Keratinocyte (primary cell): Measurements from ENCODE around the gene GALNT2.

Experiments used
- CTCF ChIP-seq, 3 experiments: IDR thresholded peaks in 1 of 3; conservative IDR thresholded peaks in 1 of 3; optimal IDR thresholded peaks in 1 of 3; 2 replicates in 2 of 3; 3 replicates in 1 of 3; pipeline versions ENCODE3 to v1.5.1; 2011; ENCODE audit warnings: low read length in 3 of 3, mild to moderate bottlenecking in 3 of 3, moderate library complexity in 2 of 3, control low read depth in 1 of 3, inconsistent platforms in 1 of 3; ENCODE audit not compliant: insufficient read depth in 2 of 3; ENCODE audit errors: extremely low read depth in 1 of 3
- EZH2 ChIP-seq: IDR thresholded peaks from one replicate; pipeline ENCODE4 v1.6.1; 2012; ENCODE audit warnings: inconsistent platforms, mild to moderate bottlenecking, low read length, moderate library complexity

DNA sequence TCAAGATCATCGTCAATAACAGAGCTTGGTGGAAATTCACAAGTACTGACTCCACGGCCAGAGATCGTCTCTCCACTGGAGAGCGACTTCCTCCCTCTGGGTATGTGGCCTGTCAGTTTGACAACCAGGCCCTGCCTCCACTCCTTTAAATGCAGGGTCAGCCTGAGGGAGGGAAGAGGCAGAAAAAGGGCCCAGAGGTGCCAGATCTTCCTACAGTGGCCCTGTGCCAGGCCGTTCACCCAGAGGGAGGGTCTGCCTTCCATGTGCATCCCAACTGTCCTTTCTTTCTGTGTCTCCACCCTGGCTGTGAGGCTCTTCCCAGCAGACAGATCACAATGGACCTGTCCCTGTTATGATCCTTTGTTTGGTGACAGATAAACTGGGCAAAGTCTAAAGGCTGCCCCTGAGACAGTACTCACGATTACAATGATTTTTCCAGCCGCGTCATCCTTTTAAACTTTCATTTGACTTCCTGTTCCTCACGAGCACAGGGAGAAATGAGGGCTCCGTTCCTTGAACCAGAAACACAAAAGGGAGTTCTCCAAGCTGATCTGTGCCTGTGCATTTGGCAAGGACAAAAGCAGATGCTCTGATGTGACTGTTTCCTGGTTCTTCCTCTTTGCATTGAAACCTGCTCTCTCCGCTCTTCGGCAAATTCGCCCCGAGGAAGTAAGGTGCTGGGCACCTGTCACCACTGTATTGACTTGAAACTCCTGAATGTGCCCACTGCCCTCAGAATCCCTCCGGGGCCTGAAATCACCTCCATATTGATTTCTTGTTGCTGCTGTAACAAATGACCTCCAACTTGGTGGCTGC, 232.4 kb downstream of the GALNT2 start:
- no peak for TF ChIP-seq CTCF (optimal IDR thresholded peaks at IDR 0.05 in 1 of 3, IDR thresholded peaks at IDR 0.05 in 1 of 3, conservative IDR thresholded peaks at IDR 0.05 in 1 of 3; ENCODE audit: extremely low read depth in 1 of 3, insufficient read depth in 2 of 3, low read length in 3 of 3)
- no peak for TF ChIP-seq EZH2
